Measurements from ENCODE around the gene RPL18.
A peak's percentile ranks its signal among the peaks of the same experiment; 100 is the strongest.

RPL18 gene

DNA sequence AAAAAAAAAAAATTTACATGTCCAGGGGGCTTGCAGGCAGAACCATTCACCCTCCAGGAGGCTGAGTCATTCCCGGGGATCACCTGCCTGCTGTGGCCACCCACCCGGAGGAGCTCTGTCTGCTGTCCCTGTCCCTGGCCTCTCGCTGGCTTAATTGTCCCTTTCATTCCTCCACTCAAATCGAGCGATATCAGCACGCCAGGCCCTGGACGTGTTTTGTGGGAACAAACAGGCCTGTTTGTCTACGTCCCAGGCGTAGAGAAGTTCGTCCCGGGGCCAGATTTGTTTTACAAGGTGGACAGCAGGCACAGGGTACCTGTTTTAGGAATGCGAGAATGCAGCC lies 45.8 kb downstream of the RPL18 start:
- DNase-seq, result no peak

- no peak for DNase-seq
Observed at GRCh38 chr19:48571378-48572162, 47.4 kb downstream of the RPL18 start.

DNA sequence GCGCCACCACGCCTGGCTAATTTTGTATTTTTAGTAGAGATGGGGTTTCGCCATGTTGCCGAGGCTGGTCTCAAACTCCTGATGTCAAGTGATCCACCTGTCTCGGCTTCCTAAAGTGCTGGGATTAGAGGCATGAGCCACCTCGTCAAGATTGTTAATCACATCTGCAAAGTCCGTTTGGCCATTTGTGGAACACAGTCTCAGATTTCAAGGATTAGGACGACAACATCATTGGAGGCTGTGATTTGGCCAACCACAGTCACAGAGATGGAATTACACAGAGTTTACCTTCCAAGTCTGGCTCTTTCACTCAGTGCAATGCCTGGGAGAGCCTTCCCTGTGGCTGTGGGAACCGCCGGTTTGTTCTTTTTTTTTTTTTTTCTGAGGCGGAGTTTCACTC lies 49.2 kb downstream of the RPL18 start:
- DNase-seq, result no peak

DNA sequence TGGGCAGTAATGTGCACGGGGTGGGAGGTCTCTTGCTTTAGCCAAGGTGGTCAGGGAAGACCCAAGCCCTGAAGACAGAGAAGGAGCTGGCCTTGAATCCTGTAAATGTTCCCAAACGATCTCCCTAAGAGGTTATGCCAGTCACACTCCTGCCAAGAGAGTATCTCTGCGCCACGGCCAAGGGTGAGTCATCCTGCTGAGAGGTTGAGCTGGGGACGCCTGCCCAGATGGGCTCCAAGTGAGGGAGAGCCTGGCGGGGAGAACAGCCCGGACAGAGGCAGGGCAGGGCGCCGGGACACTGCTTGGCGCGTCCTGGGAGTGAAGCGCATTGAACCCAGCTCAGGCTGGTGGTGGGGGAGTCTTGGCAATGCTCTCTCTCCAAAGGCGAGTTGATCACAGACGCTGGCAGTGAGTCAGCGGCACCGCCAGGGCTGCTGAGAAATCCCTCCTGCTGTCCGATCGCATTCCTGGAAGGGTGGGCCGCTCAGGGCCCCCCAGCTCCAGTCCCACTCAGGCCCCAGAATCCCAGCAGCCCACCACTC lies 50.6 kb downstream of the RPL18 start:
- DNase-seq, result peak; percentile 13

All from stimulated activated CD4-positive, alpha-beta T cell treated with anti-CD3 and anti-CD28 coated beads, Interleukin-15, amount 100 ng/mL, for 24 hours (primary cell).